GM23338 (cell line): ENCODE data around the gene PTBP3. TPM values are rescaled to one million over a fixed set of nuclear protein-coding genes. Genes with fewer than 3 reads are reported as not detected.

Source experiments
- ATAC-seq: fragments of 200-7000 bp; cut with Tn5 transposase; 3 replicates; pipeline ENCODE4 v1.9.1; 2020
- DNase-seq: peaks from one replicate; pipeline ENCODE4 v3.0.0-alpha.2; 2015; ENCODE audit warnings: low spot score
- H2AFZ ChIP-seq: fragments of 200-600 bp; sonication (generic); 2 replicates; pipeline ENCODE4 v1.8.0; 2016; ENCODE audit warnings: antibody characterized with exemption, mild to moderate bottlenecking, moderate library complexity
- H3F3A ChIP-seq: fragments of 200-600 bp; sonication (generic); replicated peaks from 2 replicates; pipeline ENCODE4 v1.8.0; 2017; ENCODE audit warnings: antibody characterized with exemption, mixed run types, low read depth
- H3K27ac ChIP-seq: fragments of 200-600 bp; sonication (generic); 2 replicates; pipeline ENCODE4 v1.6.1; 2016; ENCODE audit warnings: low read depth
- H3K27me3 ChIP-seq: fragments of 200-600 bp; sonication (generic); 2 replicates; pipeline ENCODE4 v1.8.0; 2016; ENCODE audit warnings: mild to moderate bottlenecking, mixed run types, moderate library complexity; ENCODE audit not compliant: insufficient read depth
- H3K36me3 ChIP-seq: fragments of 200-600 bp; sonication (generic); 2 replicates; pipeline ENCODE4 v1.8.0; 2016; ENCODE audit warnings: mild to moderate bottlenecking; ENCODE audit not compliant: insufficient read depth
- H3K4me1 ChIP-seq: fragments of 200-600 bp; sonication (generic); 2 replicates; pipeline ENCODE4 v1.8.0; 2016; ENCODE audit warnings: mild to moderate bottlenecking, moderate library complexity; ENCODE audit not compliant: insufficient read depth
- H3K4me2 ChIP-seq: fragments of 200-600 bp; sonication (generic); 2 replicates; pipeline ENCODE4 v1.7.1; 2017; ENCODE audit warnings: mixed run types
- H3K4me3 ChIP-seq: fragments of 200-600 bp; sonication (generic); 2 replicates; pipeline ENCODE4 v1.6.1; 2016; ENCODE audit warnings: mixed run types
- H3K79me2 ChIP-seq: fragments of 200-600 bp; sonication (generic); replicated peaks from 2 replicates; pipeline ENCODE4 v1.8.0; 2017; ENCODE audit warnings: mild to moderate bottlenecking; ENCODE audit not compliant: insufficient read depth
- H3K9me2 ChIP-seq: fragments of 200-600 bp; sonication (generic); 2 replicates; pipeline ENCODE4 v1.8.0; 2017; ENCODE audit not compliant: insufficient read depth
- H4K20me1 ChIP-seq: fragments of 200-600 bp; sonication (generic); replicated peaks from 2 replicates; pipeline ENCODE4 v1.8.0; 2017; ENCODE audit warnings: mild to moderate bottlenecking; ENCODE audit not compliant: insufficient read depth
- H3K27ac Mint-ChIP-seq: 2 replicates; pipeline ENCODE4 v1.8.0; 2020; ENCODE audit warnings: inconsistent platforms, mild to moderate bottlenecking, moderate library complexity, mixed read lengths
- H3K27me3 Mint-ChIP-seq: 3 replicates; pipeline ENCODE4 v1.8.0; 2022; ENCODE audit warnings: low read depth, mild to moderate bottlenecking, moderate library complexity, mixed read lengths, inconsistent platforms; ENCODE audit not compliant: insufficient read depth, poor library complexity
- H3K36me3 Mint-ChIP-seq: 3 replicates; pipeline ENCODE4 v1.8.0; 2021; ENCODE audit warnings: low read depth, mild to moderate bottlenecking, inconsistent platforms, moderate library complexity, mixed read lengths
- H3K4me1 Mint-ChIP-seq: 3 replicates; pipeline ENCODE4 v1.8.0; 2020; ENCODE audit warnings: mild to moderate bottlenecking, inconsistent platforms, mixed read lengths
- H3K4me3 Mint-ChIP-seq: 3 replicates; pipeline ENCODE4 v1.8.0; 2021; ENCODE audit warnings: moderate library complexity, mild to moderate bottlenecking, inconsistent platforms, mixed read lengths
- H3K9me3 Mint-ChIP-seq: 3 replicates; pipeline ENCODE4 v1.8.0; 2020; ENCODE audit warnings: moderate library complexity, mild to moderate bottlenecking, inconsistent platforms, mixed read lengths
- CREB1 ChIP-seq: fragments of 250-450 bp; sonication (Bioruptor Pico); IDR thresholded peaks from 2 replicates; pipeline ENCODE4 v1.5.0; 2020; ENCODE audit warnings: low read depth, mild to moderate bottlenecking, moderate library complexity
- EZH2 ChIP-seq: fragments of 200-600 bp; sonication (generic); IDR thresholded peaks from one replicate; pipeline ENCODE4 v1.8.0; 2017; ENCODE audit warnings: antibody characterized with exemption, mild to moderate bottlenecking, low read depth; ENCODE audit not compliant: unreplicated experiment
- EZH2phosphoT487 ChIP-seq: fragments of 200-600 bp; sonication (generic); IDR thresholded peaks from one replicate; pipeline ENCODE4 v1.8.1; 2018; ENCODE audit warnings: antibody characterized with exemption; ENCODE audit not compliant: unreplicated experiment
- JUNB ChIP-seq: IDR thresholded peaks from one replicate; pipeline ENCODE4 v1.6.1; 2016; ENCODE audit warnings: antibody characterized with exemption; ENCODE audit not compliant: unreplicated experiment
- NANOG ChIP-seq: IDR thresholded peaks from 2 replicates; pipeline ENCODE4 v1.6.1; 2016; ENCODE audit warnings: antibody characterized with exemption, borderline replicate concordance
- POLR2AphosphoS5 ChIP-seq: IDR thresholded peaks from 2 replicates; pipeline ENCODE4 v1.6.1; 2016; ENCODE audit warnings: antibody characterized with exemption, low read depth
- STAT1 ChIP-seq: IDR thresholded peaks from one replicate; pipeline ENCODE4 v1.6.1; 2016; ENCODE audit warnings: antibody characterized with exemption; ENCODE audit not compliant: unreplicated experiment
- ZNF331 ChIP-seq: fragments of 250-450 bp; sonication (Bioruptor Pico); IDR thresholded peaks from 2 replicates; pipeline ENCODE4 v1.5.0; 2020; ENCODE audit warnings: low read depth, mild to moderate bottlenecking, moderate library complexity
- ZNF462 ChIP-seq: fragments of 250-450 bp; sonication (Bioruptor Pico); IDR thresholded peaks from 2 replicates; pipeline ENCODE4 v1.5.0; 2020; ENCODE audit warnings: mild to moderate bottlenecking, moderate library complexity
- polyA plus RNA-seq: library from polyadenylated mRNA; unstranded; fragments of >200 nt; fragmentation: Nextera tagmentation; extraction: Ambion mirVana; gene quantifications from 2 replicates; pipeline ENCODE4 v1.2.1, GENCODE V29; 2016
- total RNA-seq: library from RNA; depleted of rRNA; stranded (reverse); fragments of >200 nt; shearing (Covaris generic); gene quantifications from 2 replicates; pipeline ENCODE4 v1.2.3, GENCODE V29; 2014
- TF ChIP-seq, protein P1 (sequence below): IDR thresholded peaks from 2 replicates; pipeline ENCODE4 v1.6.1; 2016; ENCODE audit warnings: antibody characterized with exemption
- TF ChIP-seq, protein P2 (sequence below): IDR thresholded peaks from one replicate; pipeline ENCODE4 v1.6.1; 2018; ENCODE audit warnings: antibody characterized with exemption; ENCODE audit not compliant: unreplicated experiment

PTBP3 gene
- total and polyA plus RNA-seq, 2 experiments from 2014 or later, result 20.0 to 92.9 TPM

DNA sequence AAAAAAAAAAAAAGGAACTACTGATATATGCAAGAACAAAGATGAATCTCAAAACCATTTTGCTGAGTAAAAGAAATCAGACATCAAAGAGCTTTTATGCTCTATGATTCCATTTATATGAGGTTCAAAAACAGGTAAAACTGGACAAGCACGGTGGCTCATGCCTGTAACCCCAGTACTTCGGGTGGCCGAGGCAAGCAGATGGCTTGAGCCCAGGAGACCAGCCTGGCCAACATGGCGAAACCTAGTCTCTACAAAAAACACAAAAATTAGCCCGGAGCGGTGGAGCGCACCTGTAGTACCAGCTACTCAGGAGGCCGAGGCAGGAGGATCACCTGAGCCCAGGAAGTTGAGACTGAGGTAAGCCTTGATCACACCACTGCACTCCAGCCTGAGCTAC lies 7.8 kb downstream of the PTBP3 start (continued):
- TF ChIP-seq ZNF462 (CRISPR knock-in tag), result no peak
- TF ChIP-seq STAT1, result no peak
- no peak for TF ChIP-seq CREB1 (CRISPR knock-in tag)
- TF ChIP-seq, protein P1, sequence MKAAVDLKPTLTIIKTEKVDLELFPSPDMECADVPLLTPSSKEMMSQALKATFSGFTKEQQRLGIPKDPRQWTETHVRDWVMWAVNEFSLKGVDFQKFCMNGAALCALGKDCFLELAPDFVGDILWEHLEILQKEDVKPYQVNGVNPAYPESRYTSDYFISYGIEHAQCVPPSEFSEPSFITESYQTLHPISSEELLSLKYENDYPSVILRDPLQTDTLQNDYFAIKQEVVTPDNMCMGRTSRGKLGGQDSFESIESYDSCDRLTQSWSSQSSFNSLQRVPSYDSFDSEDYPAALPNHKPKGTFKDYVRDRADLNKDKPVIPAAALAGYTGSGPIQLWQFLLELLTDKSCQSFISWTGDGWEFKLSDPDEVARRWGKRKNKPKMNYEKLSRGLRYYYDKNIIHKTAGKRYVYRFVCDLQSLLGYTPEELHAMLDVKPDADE, result no peak

GRCh38 chr9:112325127-112325526 lies 8.3 kb downstream of the PTBP3 start:
- ATAC-seq (peak; percentile 94), DNase-seq (peak; percentile 74)
- H3K27ac Mint-ChIP-seq, result no peak overlapping the region
- no peak overlapping the region for H3K4me3 ChIP-seq
- no peaks in the 10 kb centered on the region for H3K27me3 ChIP-seq
- peaks cover 2% of the 10 kb centered on the region for H3K27me3 Mint-ChIP-seq
- peaks cover 42% of the 10 kb centered on the region for H3K4me1 Mint-ChIP-seq
- peak overlapping the region; percentile 58; the same call in 1 of the 2 replicates for H3K4me2 ChIP-seq
- no peaks in the 10 kb centered on the region for H3K9me2 ChIP-seq
- H3K36me3 Mint-ChIP-seq, result peaks cover 4% of the 10 kb centered on the region; the same call in 1 of the 3 replicates
- no peaks in the 10 kb centered on the region for H3F3A ChIP-seq
- H3K36me3 ChIP-seq, result no peaks in the 10 kb centered on the region
- no peak overlapping the region; the same call in 2 of the 3 replicates for H3K4me3 Mint-ChIP-seq
- 0 out of 2 replicates have a peak overlapping the region, but pooled peaks have one; percentile 48 for H3K27ac ChIP-seq
- H3K79me2 ChIP-seq, result peaks cover 100% of the 10 kb centered on the region
- H2AFZ ChIP-seq, result no peak overlapping the region
- no peaks in the 10 kb centered on the region for H3K9me3 Mint-ChIP-seq
- peaks cover 18% of the 10 kb centered on the region for H4K20me1 ChIP-seq
- peaks cover 33% of the 10 kb centered on the region for H3K4me1 ChIP-seq
- TF ChIP-seq, protein P2, sequence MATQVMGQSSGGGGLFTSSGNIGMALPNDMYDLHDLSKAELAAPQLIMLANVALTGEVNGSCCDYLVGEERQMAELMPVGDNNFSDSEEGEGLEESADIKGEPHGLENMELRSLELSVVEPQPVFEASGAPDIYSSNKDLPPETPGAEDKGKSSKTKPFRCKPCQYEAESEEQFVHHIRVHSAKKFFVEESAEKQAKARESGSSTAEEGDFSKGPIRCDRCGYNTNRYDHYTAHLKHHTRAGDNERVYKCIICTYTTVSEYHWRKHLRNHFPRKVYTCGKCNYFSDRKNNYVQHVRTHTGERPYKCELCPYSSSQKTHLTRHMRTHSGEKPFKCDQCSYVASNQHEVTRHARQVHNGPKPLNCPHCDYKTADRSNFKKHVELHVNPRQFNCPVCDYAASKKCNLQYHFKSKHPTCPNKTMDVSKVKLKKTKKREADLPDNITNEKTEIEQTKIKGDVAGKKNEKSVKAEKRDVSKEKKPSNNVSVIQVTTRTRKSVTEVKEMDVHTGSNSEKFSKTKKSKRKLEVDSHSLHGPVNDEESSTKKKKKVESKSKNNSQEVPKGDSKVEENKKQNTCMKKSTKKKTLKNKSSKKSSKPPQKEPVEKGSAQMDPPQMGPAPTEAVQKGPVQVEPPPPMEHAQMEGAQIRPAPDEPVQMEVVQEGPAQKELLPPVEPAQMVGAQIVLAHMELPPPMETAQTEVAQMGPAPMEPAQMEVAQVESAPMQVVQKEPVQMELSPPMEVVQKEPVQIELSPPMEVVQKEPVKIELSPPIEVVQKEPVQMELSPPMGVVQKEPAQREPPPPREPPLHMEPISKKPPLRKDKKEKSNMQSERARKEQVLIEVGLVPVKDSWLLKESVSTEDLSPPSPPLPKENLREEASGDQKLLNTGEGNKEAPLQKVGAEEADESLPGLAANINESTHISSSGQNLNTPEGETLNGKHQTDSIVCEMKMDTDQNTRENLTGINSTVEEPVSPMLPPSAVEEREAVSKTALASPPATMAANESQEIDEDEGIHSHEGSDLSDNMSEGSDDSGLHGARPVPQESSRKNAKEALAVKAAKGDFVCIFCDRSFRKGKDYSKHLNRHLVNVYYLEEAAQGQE, result no peak
- TF ChIP-seq STAT1, result no peak
- no peak for TF ChIP-seq JUNB
- TF ChIP-seq, protein P1, result no peak
- no peak for TF ChIP-seq ZNF331 (CRISPR knock-in tag)
- TF ChIP-seq CREB1 (CRISPR knock-in tag), result no peak
- TF ChIP-seq EZH2, result no peak
- no peak for TF ChIP-seq NANOG
- no peak for TF ChIP-seq POLR2AphosphoS5
- TF ChIP-seq EZH2phosphoT487, result no peak
